GM13976 (cell line): ENCODE results near the gene CELF5.

Source experiments
- DNase-seq: peaks from one replicate; pipeline ENCODE4 v3.0.0; 2012; ENCODE audit warnings: low spot score
- CTCF ChIP-seq: IDR thresholded peaks from 2 replicates; pipeline ENCODE4 v1.5.1; 2012; ENCODE audit warnings: borderline replicate concordance, mild to moderate bottlenecking; ENCODE audit not compliant: insufficient read depth; ENCODE audit errors: extremely low read depth, missing control alignments, control extremely low read depth
- in situ Hi-C: fragments of 300-500 bp; cut with MboI; formaldehyde crosslinking; loops from one replicate; pipeline ENCODE4 v1.12.0; 2022; ENCODE audit warnings: low sequenced_read_pairs, mixed read lengths, inconsistent platforms; ENCODE audit not compliant: unreplicated experiment

CELF5 gene

GRCh38 chr19:3278294-3278693 lies 53.8 kb downstream of the CELF5 start:
- in situ Hi-C loops, result no loop called here
- DNase-seq, result no peak
- TF ChIP-seq CTCF, result no peak

GRCh38 chr19:3278749-3279148 lies 54.3 kb downstream of the CELF5 start:
- in situ Hi-C loops, result no loop called here
- TF ChIP-seq CTCF, result no peak
- no peak for DNase-seq

- in situ Hi-C loops, result no loop called here
- no peak for DNase-seq
- no peak for TF ChIP-seq CTCF
Measured at GRCh38 chr19:3279306-3279705, 54.8 kb downstream of the CELF5 start.

- no peak for DNase-seq
- no peak for TF ChIP-seq CTCF
- in situ Hi-C loops, result no loop called here
Measured at GRCh38 chr19:3281026-3281425, 56.6 kb downstream of the CELF5 start.

- DNase-seq, result no peak
- in situ Hi-C loops, result no loop called here
- TF ChIP-seq CTCF, result no peak
Measured at GRCh38 chr19:3282155-3282554, 57.7 kb downstream of the CELF5 start.

GRCh38 chr19:3282564-3282963 lies 58.1 kb downstream of the CELF5 start:
- no peak for DNase-seq
- in situ Hi-C loops, result no loop called here
- no peak for TF ChIP-seq CTCF

- DNase-seq, result no peak
- in situ Hi-C loops, result no loop called here
- TF ChIP-seq CTCF, result no peak
Measured at GRCh38 chr19:3283246-3283751, 58.8 kb downstream of the CELF5 start.
